AG04449 (cell line): ENCODE data around the gene MTUS2.

Source experiments
- CTCF ChIA-PET: fragments of 350-600 bp; formaldehyde crosslinking; extraction: SDS; loops from one replicate; lab custom pipeline; 2021; ENCODE audit warnings: antibody characterized with exemption; lab: Yijun Ruan, JAX
- POLR2A ChIA-PET: fragments of 400-600, 350-600 bp; formaldehyde crosslinking; extraction: SDS; loops from one replicate; lab custom pipeline; 2020; ENCODE audit warnings: antibody characterized with exemption, inconsistent platforms; lab: Yijun Ruan, JAX
- DNase-seq: peaks from one replicate; pipeline ENCODE4 v3.0.0-alpha.2; 2010; ENCODE audit warnings: low read depth, low spot score
- H3K4me3 ChIP-seq: 2 replicates; pipeline ENCODE4 v1.5.1; 2011; ENCODE audit warnings: low read depth, mild to moderate bottlenecking, control low read depth, low read length
- CTCF ChIP-seq: IDR thresholded peaks from one replicate; pipeline ENCODE4 v1.5.1; 2011; ENCODE audit warnings: mild to moderate bottlenecking, moderate library complexity, low read length, control low read depth, inconsistent platforms; ENCODE audit not compliant: insufficient read depth; ENCODE audit errors: missing control alignments

The MTUS2 gene

GRCh38 chr13:29439601-29440388 is 619.7 kb downstream of the MTUS2 start:
- no peak overlapping the region for H3K4me3 ChIP-seq
- ChIA-PET CTCF (no interaction called here), POLR2A (no interaction called here)
- no peak for DNase-seq
- TF ChIP-seq CTCF = no peak

- ChIA-PET POLR2A (no interaction called here), CTCF (interaction anchor here (1.5 to 1.9 kb wide), 2 partner anchors 12 to 30 kb away, joined by 3 to 4 read pairs; no protein-coding TSS in a partner anchor)
- H3K4me3 ChIP-seq = no peak overlapping the region
- TF ChIP-seq CTCF = no peak
- no peak for DNase-seq
Observed at GRCh38 chr13:29441306-29441705, 621.2 kb downstream of the MTUS2 start.

- CTCF ChIA-PET = interaction anchor here (1.6 kb wide), 1 partner anchor 10 kb away, joined by 3 read pairs; no protein-coding TSS in a partner anchor
- POLR2A ChIA-PET = no interaction called here
- TF ChIP-seq CTCF = no peak
- no peak overlapping the region for H3K4me3 ChIP-seq
- DNase-seq = no peak
Observed at GRCh38 chr13:29446016-29446415, 625.9 kb downstream of the MTUS2 start.

GRCh38 chr13:29448174-29448573 is 628.0 kb downstream of the MTUS2 start:
- POLR2A ChIA-PET = no interaction called here
- H3K4me3 ChIP-seq = no peak overlapping the region
- no peak for TF ChIP-seq CTCF
- CTCF ChIA-PET = no interaction called here
- no peak for DNase-seq

GRCh38 chr13:29449726-29450125 is 629.6 kb downstream of the MTUS2 start:
- CTCF ChIA-PET = interaction anchor here (1.3 to 1.7 kb wide), 2 partner anchors 10 to 22 kb away, joined by 4 read pairs; no protein-coding TSS in a partner anchor
- DNase-seq = no peak
- POLR2A ChIA-PET = no interaction called here
- H3K4me3 ChIP-seq = no peak overlapping the region
- no peak for TF ChIP-seq CTCF

- no peak for TF ChIP-seq CTCF
- ChIA-PET POLR2A (no interaction called here), CTCF (no interaction called here)
- H3K4me3 ChIP-seq = no peak overlapping the region
- DNase-seq = no peak
Observed at GRCh38 chr13:29451976-29452375, 631.8 kb downstream of the MTUS2 start.
